DND-41 (cell line): ENCODE data around the gene CDK8.

Experiments used
- EZH2 ChIP-seq: IDR thresholded peaks from 3 replicates; pipeline ENCODE4 v1.6.1; 2012; ENCODE audit warnings: borderline replicate concordance, low read depth, mild to moderate bottlenecking, moderate library complexity, low read length, inconsistent platforms; ENCODE audit not compliant: severe bottlenecking
- TF ChIP-seq, protein P1 (sequence below): IDR thresholded peaks from 2 replicates; pipeline ENCODE4 v1.5.1; 2012; ENCODE audit warnings: borderline replicate concordance, low read length, moderate library complexity, mild to moderate bottlenecking; ENCODE audit not compliant: poor library complexity, severe bottlenecking; ENCODE audit errors: extremely low read depth

DNA sequence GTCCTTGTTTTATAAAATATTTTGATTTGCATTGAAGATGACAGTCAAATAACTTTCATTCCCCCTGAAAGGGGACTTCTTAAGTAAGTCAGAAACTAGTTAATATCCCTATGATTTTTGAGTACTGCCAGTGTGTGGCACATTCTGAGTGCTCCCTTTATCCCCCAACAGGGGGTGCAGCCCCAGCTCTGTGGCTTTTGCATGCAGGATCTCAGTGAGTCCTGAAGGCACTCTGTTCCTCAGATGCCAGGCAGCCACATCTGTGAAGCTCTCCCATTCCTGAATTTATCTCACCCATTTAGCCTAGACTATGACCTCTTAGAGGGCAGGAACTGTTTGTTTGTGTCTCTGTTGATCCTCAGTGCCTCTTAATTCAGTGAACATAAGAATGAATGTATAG lies 123.1 kb downstream of the CDK8 start:
- TF ChIP-seq EZH2: no peak
- TF ChIP-seq, protein P1, sequence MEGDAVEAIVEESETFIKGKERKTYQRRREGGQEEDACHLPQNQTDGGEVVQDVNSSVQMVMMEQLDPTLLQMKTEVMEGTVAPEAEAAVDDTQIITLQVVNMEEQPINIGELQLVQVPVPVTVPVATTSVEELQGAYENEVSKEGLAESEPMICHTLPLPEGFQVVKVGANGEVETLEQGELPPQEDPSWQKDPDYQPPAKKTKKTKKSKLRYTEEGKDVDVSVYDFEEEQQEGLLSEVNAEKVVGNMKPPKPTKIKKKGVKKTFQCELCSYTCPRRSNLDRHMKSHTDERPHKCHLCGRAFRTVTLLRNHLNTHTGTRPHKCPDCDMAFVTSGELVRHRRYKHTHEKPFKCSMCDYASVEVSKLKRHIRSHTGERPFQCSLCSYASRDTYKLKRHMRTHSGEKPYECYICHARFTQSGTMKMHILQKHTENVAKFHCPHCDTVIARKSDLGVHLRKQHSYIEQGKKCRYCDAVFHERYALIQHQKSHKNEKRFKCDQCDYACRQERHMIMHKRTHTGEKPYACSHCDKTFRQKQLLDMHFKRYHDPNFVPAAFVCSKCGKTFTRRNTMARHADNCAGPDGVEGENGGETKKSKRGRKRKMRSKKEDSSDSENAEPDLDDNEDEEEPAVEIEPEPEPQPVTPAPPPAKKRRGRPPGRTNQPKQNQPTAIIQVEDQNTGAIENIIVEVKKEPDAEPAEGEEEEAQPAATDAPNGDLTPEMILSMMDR: peak; percentile 47
